ENCODE results near the gene ZPR1.
"Not testable (repeated sequence)": the region's sequence is repeated elsewhere in the genome, so short reads cannot be mapped to it uniquely, and the experiment has no call there.

Gene ZPR1, protein sequence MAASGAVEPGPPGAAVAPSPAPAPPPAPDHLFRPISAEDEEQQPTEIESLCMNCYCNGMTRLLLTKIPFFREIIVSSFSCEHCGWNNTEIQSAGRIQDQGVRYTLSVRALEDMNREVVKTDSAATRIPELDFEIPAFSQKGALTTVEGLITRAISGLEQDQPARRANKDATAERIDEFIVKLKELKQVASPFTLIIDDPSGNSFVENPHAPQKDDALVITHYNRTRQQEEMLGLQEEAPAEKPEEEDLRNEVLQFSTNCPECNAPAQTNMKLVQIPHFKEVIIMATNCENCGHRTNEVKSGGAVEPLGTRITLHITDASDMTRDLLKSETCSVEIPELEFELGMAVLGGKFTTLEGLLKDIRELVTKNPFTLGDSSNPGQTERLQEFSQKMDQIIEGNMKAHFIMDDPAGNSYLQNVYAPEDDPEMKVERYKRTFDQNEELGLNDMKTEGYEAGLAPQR

GRCh38 chr11:116787786-116788486, at the start of gene ZPR1:
ZPR1 (minus strand) TSS chr11:116788023; CDS start chr11:116787990, 33 bp downstream.
- no peak for FAIRE-seq

DNA sequence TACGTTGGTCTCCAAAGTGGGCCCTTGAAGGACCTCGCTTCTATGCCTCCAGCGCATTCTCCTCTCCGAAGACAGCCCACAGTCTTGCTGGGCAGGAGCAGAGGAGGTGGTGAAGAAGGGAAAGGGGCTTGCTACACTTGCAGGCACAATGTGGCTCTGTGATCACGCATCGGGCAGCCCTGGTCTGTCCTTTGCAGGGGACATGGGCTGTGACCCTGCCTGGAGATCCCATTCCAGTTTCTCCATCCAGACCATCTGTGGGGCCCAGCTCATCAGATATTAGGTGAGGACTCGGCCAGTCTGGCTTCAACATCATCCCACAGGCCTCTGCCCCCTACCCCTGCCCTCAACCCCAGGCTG, 48.8 kb upstream of the ZPR1 start:
- no peak for FAIRE-seq

- FAIRE-seq, result no peak
Measured at GRCh38 chr11:116835791-116836631, 48.2 kb upstream of the ZPR1 start.

- no peak for FAIRE-seq
Measured at GRCh38 chr11:116835042-116835772, 47.4 kb upstream of the ZPR1 start.

GRCh38 chr11:116834535-116835041, 46.8 kb upstream of the ZPR1 start:
- FAIRE-seq, result not testable (repeated sequence)

DNA sequence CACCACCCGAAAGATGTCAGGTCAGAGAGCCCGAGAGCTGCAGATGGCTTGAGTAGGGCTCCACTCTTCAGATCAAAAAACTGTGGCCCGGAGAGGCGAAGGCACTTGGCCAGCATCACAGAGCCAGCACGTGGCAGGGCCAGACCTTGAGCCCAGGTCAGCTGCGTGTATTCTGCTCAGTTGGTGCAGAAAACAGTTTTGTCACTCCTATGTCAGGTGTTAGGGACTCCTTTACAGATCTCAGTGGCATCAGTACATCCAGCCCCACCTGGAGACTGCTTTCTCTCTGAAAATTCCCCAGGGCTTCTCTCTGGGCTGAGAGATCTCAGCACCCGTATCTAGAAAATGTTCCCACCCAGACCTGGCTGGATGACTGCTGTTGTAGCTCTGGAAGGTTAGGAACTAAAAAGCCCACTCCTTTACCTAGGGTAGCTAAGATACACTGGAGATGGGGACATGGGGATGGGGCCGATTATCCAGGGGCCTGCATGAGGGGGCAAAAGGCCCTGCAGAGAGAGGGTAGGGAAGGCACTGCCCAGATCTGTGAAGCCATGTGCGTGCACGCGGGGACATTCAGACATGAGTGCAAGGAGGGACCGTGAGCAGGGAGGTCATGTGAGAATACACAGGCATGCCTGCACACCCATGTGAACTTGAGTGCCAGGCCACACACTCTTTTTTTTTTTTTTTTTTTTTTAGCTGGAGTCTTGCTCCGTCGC, 46.2 kb upstream of the ZPR1 start:
- no peak for FAIRE-seq

- no peak for FAIRE-seq
Measured at GRCh38 chr11:116833491-116833815, 45.6 kb upstream of the ZPR1 start.

DNA sequence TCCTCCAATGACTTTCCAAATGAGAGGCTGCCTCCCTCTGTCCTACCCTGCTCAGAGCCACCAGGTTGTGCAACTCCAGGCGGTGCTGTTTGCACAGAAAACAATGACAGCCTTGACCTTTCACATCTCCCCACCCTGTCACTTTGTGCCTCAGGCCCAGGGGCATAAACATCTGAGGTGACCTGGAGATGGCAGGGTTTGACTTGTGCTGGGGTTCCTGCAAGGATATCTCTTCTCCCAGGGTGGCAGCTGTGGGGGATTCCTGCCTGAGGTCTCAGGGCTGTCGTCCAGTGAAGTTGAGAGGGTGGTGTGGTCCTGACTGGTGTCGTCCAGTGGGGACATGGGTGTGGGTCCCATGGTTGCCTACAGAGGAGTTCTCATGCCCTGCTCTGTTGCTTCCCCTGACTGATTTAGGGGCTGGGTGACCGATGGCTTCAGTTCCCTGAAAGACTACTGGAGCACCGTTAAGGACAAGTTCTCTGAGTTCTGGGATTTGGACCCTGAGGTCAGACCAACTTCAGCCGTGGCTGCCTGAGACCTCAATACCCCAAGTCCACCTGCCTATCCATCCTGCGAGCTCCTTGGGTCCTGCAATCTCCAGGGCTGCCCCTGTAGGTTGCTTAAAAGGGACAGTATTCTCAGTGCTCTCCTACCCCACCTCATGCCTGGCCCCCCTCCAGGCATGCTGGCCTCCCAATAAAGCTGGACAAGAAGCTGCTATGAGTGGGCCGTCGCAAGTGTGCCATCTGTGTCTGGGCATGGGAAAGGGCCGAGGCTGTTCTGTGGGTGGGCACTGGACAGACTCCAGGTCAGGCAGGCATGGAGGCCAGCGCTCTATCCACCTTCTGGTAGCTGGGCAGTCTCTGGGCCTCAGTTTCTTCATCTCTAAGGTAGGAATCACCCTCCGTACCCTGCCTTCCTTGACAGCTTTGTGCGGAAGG, 44.8 kb upstream of the ZPR1 start:
- no peak for FAIRE-seq

GRCh38 chr11:116831790-116832349, 44.0 kb upstream of the ZPR1 start:
- no peak for FAIRE-seq

GRCh38 chr11:116830184-116830912, 42.5 kb upstream of the ZPR1 start:
- no peak for FAIRE-seq

DNA sequence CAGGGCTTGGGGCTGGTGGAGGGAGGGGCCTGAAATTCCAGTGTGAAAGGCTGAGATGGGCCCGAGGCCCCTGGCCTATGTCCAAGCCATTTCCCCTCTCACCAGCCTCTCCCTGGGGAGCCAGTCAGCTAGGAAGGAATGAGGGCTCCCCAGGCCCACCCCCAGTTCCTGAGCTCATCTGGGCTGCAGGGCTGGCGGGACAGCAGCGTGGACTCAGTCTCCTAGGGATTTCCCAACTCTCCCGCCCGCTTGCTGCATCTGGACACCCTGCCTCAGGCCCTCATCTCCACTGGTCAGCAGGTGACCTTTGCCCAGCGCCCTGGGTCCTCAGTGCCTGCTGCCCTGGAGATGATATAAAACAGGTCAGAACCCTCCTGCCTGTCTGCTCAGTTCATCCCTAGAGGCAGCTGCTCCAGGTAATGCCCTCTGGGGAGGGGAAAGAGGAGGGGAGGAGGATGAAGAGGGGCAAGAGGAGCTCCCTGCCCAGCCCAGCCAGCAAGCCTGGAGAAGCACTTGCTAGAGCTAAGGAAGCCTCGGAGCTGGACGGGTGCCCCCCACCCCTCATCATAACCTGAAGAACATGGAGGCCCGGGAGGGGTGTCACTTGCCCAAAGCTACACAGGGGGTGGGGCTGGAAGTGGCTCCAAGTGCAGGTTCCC, 41.8 kb upstream of the ZPR1 start, which contains the start of gene APOC3:
APOC3 (plus strand) TSS at position 383 of the 659 bp plus-strand sequence. CDS start 676 bp downstream, outside the sequence.
- FAIRE-seq, result no peak

- no peak for FAIRE-seq
Measured at GRCh38 chr11:116828632-116829524, 41.1 kb upstream of the ZPR1 start.

- FAIRE-seq, result no peak
Measured at GRCh38 chr11:116827461-116827860, 39.6 kb upstream of the ZPR1 start.

DNA sequence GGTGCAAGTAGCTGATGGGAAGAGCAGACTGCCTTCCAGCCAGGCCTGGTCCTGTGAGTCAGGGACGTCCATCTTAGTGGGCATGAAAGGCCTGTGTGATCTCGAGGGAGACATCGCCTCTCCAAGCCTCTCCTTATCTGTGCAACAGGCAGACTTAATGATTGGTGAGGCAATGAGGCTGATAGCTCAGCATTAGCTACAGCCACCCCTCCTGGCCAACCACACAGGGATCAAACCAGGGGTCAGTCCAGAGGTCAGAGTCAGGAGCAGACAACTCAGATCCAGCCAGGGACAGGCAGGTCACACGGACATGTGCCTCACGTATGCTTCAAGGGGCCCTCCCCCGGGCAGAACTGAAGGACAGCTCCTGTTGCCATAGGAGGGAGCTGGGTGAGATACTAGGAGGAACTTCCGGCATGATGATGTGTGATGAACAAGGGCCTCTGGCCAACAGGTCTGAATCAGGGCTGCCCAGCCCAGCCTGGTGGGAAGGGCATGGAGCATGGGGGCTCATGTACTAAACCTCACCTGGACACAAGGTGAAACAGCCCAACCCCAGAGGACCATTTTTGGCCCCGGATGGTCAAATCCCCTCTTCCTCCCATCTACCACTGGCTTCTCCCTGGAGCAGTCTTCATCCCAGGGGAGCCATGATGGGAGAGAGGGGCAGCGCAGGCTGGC, 39.1 kb upstream of the ZPR1 start:
- no peak for FAIRE-seq

DNA sequence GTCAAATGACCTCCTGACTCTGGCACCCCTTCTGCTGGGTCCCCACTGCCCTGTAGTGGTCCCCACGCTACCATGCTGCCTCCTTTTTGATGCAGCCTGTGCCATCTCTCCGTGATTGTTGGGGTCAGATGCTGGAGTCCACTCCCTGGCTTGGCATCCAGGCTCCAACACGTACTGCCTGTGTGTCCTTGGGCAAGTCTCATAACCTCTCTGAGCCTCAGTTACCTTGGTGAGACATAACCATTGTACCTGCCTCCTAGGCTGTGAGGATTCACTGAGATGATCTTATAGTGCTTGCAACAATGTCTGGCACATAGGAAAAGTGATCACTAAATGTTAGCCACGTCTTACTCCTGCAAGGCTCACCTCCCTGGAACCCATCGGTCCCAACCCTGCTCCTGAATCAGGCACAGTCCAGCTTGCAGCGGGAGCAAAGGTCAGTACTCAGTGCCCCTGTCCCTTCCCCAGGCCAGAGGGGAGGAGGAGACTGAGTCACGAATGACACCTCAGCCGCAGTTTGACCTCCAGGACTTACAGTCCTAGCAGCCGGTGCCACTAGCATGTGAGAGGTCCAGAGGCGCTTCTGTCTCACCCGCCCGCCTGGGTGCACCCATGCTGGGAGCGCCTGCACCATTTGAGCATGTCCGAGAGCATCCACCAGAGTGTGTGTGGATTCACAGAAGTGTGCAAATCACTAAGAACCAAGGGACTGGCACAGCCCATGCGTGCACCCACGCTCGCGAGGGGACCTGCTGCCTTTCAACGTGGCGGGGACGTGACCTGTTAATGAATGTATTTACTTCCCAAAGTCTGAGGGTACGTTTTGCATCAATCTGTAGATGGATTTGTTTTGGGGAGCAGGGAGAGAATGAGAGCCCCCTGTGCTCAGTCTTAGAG, 38.3 kb upstream of the ZPR1 start:
- no peak for FAIRE-seq

DNA sequence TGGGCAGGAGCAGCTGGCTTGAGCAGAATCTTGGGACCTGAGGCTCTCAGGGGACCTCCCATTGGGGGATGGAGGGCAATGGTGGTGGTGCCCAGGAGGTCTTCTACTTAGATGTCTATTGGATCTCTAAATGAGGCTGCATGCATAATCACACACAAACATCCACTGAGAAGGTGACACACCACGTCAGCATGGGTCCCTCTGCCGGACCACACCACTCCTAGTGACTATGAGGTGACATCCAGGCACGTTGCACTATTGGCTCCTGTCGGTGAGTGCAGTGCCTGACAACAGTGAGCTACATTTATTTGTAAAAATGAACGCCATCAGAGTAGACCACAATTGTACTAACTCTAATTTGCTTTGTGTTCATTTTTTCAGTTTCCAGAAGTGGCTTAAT, 37.6 kb upstream of the ZPR1 start:
- FAIRE-seq, result no peak

Data from islet of Langerhans (tissue), 1 donor.